Transverse colon (tissue), 4 donors: ENCODE data around the gene TPRX2. TPM values are rescaled to one million over a fixed set of nuclear protein-coding genes. Genes with fewer than 3 reads are reported as not detected.

ENCODE experiments used
- DNase-seq: peaks from one replicate; pipeline ENCODE4 v3.0.0-alpha.2; 2019
- H3K27ac ChIP-seq, 4 donors: fragments of 200-600 bp; sonication (generic); 2 replicates each; pipeline ENCODE4 v1.5.1; 2016 to 2018; ENCODE audit warnings: inconsistent platforms in 4 of 4
- H3K27me3 ChIP-seq: fragments of 200-600 bp; sonication (generic); 2 replicates; pipeline ENCODE4 v1.5.1; 2017; ENCODE audit warnings: inconsistent platforms
- H3K36me3 ChIP-seq, 4 donors: fragments of 200-600 bp; sonication (generic); 2 replicates each; pipeline ENCODE4 v1.5.1; 2017 to 2019; ENCODE audit warnings: inconsistent platforms in 4 of 4
- H3K4me1 ChIP-seq, 4 donors: fragments of 200-600 bp; sonication (generic); 2 replicates each; pipeline ENCODE4 v1.5.1; 2017 to 2020; ENCODE audit warnings: inconsistent platforms in 4 of 4
- H3K4me3 ChIP-seq, 4 donors: fragments of 200-600 bp; sonication (generic); 1 replicate in 1 of 4; 2 replicates in 3 of 4; pipeline versions ENCODE4 v1.5.1 to v1.6.1; 2017 to 2019; ENCODE audit warnings: inconsistent platforms in 4 of 4
- H3K9me3 ChIP-seq, 2 donors: fragments of 200-600 bp; sonication (generic); 2 replicates each; pipeline ENCODE4 v1.5.1; 2017 to 2019; ENCODE audit warnings: inconsistent platforms in 2 of 2
- CTCF ChIP-seq, 5 experiments: fragments of 200-600 bp in 3 of 5; fragments of 450-650 bp in 2 of 5; sonication (generic) in 3 of 5; IDR thresholded peaks; 1 replicate in 2 of 5; 2 replicates in 3 of 5; pipeline ENCODE4 v1.5.1; 2016 to 2017; ENCODE audit warnings: antibody characterized with exemption in 5 of 5, inconsistent platforms in 3 of 5, mild to moderate bottlenecking in 2 of 5, moderate library complexity in 1 of 5
- EP300 ChIP-seq: sonication (generic); formaldehyde crosslinking; IDR thresholded peaks from one replicate; pipeline ENCODE4 v1.6.1; 2017; ENCODE audit warnings: antibody characterized with exemption, low read depth
- POLR2A ChIP-seq: fragments of 450-650 bp; IDR thresholded peaks from one replicate; pipeline ENCODE4 v1.6.1; 2016; ENCODE audit warnings: antibody characterized with exemption, mild to moderate bottlenecking, moderate library complexity
- POLR2AphosphoS5 ChIP-seq, 3 donors: sonication (generic); formaldehyde crosslinking; IDR thresholded peaks; one replicate each; pipeline ENCODE4 v1.6.1; 2016; ENCODE audit warnings: antibody characterized with exemption in 3 of 3
- WGBS, 2 donors: methylation state at CpG; one replicate each; pipeline ENCODE4 v1.1.5; 2018; ENCODE audit warnings: low coverage in 1 of 2; 5-methylcytosine and 5-hydroxymethylcytosine counted together
- in situ Hi-C, 4 donors: fragments of 200-750 bp; cut with MboI; loops; one replicate each; pipeline versions ENCODE4 v1.15.0 to v1.15.1; 2017; ENCODE audit warnings: low sequenced_read_pairs in 3 of 4, low pct_ligation_motif_present in 1 of 4, low pct_unique_long_range_greater_than_20kb in 1 of 4
- intact Hi-C: fragments of 100-400 bp; cut with DNase I; formaldehyde crosslinking; loops from one replicate; pipeline ENCODE4 v1.15.1; 2023; ENCODE audit warnings: low total_unique reads
- total RNA-seq, 4 donors: library from RNA; depleted of rRNA; stranded (reverse); fragments of >200 nt; gene quantifications; one replicate each; pipeline ENCODE4 v1.1.0, GENCODE V29; 2016

TPRX2 gene
- total RNA-seq, 4 donors from 2014 or later: not detected

- peaks cover 11% of the 10 kb centered on the region for H3K27me3 ChIP-seq
- DNase-seq: no peak
- H3K4me1 ChIP-seq: no peaks in the 10 kb centered on the region
These were observed 32.2 kb upstream of the TPRX2 start for GRCh38 chr19:47826800-47827199.

GRCh38 chr19:47832723-47833122 is 26.3 kb upstream of the TPRX2 start:
- TF ChIP-seq CTCF (IDR thresholded peaks at IDR 0.05) (no peak), POLR2AphosphoS5 (IDR thresholded peaks at IDR 0.05) (no peak), EP300 (no peak), POLR2A (no peak)
- 76% methylated on average over 4 of the region's 4 CpGs; no CpG with 5 or more reads in 1 of the 2 donors for WGBS, 2 donors
- no peak overlapping the region for H3K4me3 ChIP-seq
- H3K27me3 ChIP-seq: peaks cover 5% of the 10 kb centered on the region
- H3K27ac ChIP-seq: no peak overlapping the region
- intact Hi-C loops (no loop called here), in situ Hi-C loops (loop anchor here in 1 of 4 donors (25.0 kb wide), 1 partner anchor 180 kb away; no protein-coding TSS in a partner anchor)
- no peaks in the 10 kb centered on the region for H3K9me3 ChIP-seq
- no peak for DNase-seq
- H3K4me1 ChIP-seq: no peaks in the 10 kb centered on the region
- H3K36me3 ChIP-seq: no peaks in the 10 kb centered on the region

More at GRCh38 chr19:47826800-47827199, 32.2 kb upstream of the TPRX2 start:
- in situ Hi-C loops (loop anchor here in 1 of 4 donors (25.0 kb wide), 1 partner anchor 186 kb away; no protein-coding TSS in a partner anchor), intact Hi-C loops (no loop called here)
- Histone ChIP-seq H3K36me3 (no peaks in the 10 kb centered on the region), H3K27ac (no peak overlapping the region), H3K9me3 (no peaks in the 10 kb centered on the region), H3K4me3 (no peak overlapping the region)
- TF ChIP-seq POLR2A (no peak), POLR2AphosphoS5 (IDR thresholded peaks at IDR 0.05) (no peak), CTCF (IDR thresholded peaks at IDR 0.05) (no peak), EP300 (no peak)
- 91 to 100% methylated on average over 1 to 6 of the region's 6 CpGs for WGBS, 2 donors

- H3K27ac ChIP-seq: no peak overlapping the region
- in situ Hi-C loops: loop anchor here in 1 of 4 donors (25.0 kb wide), 1 partner anchor 176 kb away; no protein-coding TSS in a partner anchor
- intact Hi-C loops: no loop called here
- no peak overlapping the region for H3K4me3 ChIP-seq
- H3K27me3 ChIP-seq: peaks cover 4% of the 10 kb centered on the region
- H3K36me3 ChIP-seq: no peaks in the 10 kb centered on the region
- no peaks in the 10 kb centered on the region for H3K4me1 ChIP-seq
- TF ChIP-seq POLR2AphosphoS5 (IDR thresholded peaks at IDR 0.05) (no peak), EP300 (no peak), CTCF (IDR thresholded peaks at IDR 0.05) (no peak), POLR2A (no peak)
- no peak for DNase-seq
- H3K9me3 ChIP-seq: no peaks in the 10 kb centered on the region
- 72% methylated on average over 8 of the region's 8 CpGs; no CpG with 5 or more reads in 1 of the 2 donors for WGBS, 2 donors
These were observed 23.0 kb upstream of the TPRX2 start for GRCh38 chr19:47836038-47836437.

DNA sequence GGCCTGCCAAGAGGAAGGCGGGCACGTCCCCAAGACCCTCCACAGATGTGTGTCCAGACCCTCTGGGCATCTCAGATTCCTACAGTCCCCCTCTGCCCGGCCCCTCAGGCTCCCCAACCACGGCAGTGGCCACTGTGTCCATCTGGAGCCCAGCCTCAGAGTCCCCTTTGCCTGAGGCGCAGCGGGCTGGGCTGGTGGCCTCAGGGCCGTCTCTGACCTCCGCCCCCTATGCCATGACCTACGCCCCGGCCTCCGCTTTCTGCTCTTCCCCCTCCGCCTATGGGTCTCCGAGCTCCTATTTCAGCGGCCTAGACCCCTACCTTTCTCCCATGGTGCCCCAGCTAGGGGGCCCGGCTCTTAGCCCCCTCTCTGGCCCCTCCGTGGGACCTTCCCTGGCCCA is 19.6 kb upstream of the TPRX2 start:
- intact Hi-C loops: no loop called here
- in situ Hi-C loops: loop anchor here in 1 of 4 donors (25.0 kb wide), 1 partner anchor 173 kb away; no protein-coding TSS in a partner anchor
- H3K36me3 ChIP-seq: no peaks in the 10 kb centered on the region

GRCh38 chr19:47839913-47840312 is 19.1 kb upstream of the TPRX2 start:
- Histone ChIP-seq H3K4me3 (no peak overlapping the region), H3K9me3 (no peaks in the 10 kb centered on the region), H3K4me1 (no peaks in the 10 kb centered on the region), H3K36me3 (no peaks in the 10 kb centered on the region), H3K27me3 (peaks cover 21% of the 10 kb centered on the region), H3K27ac (no peak overlapping the region)
- intact Hi-C loops: no loop called here
- no peak for DNase-seq
- 0 to 39% methylated on average over 1 to 10 of the region's 10 CpGs for WGBS, 2 donors
- TF ChIP-seq POLR2A (no peak), EP300 (no peak), POLR2AphosphoS5 (IDR thresholded peaks at IDR 0.05) (no peak), CTCF (IDR thresholded peaks at IDR 0.05) (no peak)
- in situ Hi-C loops: loop anchor here in 1 of 4 donors (25.0 kb wide), 1 partner anchor 172 kb away; no protein-coding TSS in a partner anchor

More for the DNA sequence above, 19.6 kb upstream of the TPRX2 start:
- Histone ChIP-seq H3K4me1 (no peaks in the 10 kb centered on the region), H3K27me3 (peaks cover 21% of the 10 kb centered on the region), H3K27ac (no peak overlapping the region), H3K4me3 (no peak overlapping the region), H3K9me3 (no peaks in the 10 kb centered on the region)
- 71 to 83% methylated on average over 11 to 12 of the region's 16 CpGs for WGBS, 2 donors
- no peak for TF ChIP-seq POLR2AphosphoS5 (IDR thresholded peaks at IDR 0.05)
- DNase-seq: no peak
